OCI-LY3 (cell line): Measurements from ENCODE around the gene WDR83.
A peak's percentile ranks its signal among the peaks of the same experiment; 100 is the strongest.
"Not testable (repeated sequence)": the region's sequence is repeated elsewhere in the genome, so short reads cannot be mapped to it uniquely, and the experiment has no call there.

Experiments
- H2AFZ ChIP-seq: fragments of 200-600, 300-600 bp; shearing (Covaris generic); 2 replicates; pipeline ENCODE4 v1.6.0; 2014; ENCODE audit warnings: antibody characterized with exemption, low read depth, low read length
- H3K27ac ChIP-seq: fragments of 200-600, 300-600 bp; sonication (generic); 2 replicates; pipeline ENCODE4 v1.5.1; 2014; ENCODE audit warnings: mild to moderate bottlenecking, low read length, moderate library complexity, mixed read lengths
- H3K27me3 ChIP-seq: fragments of 200-600, 300-600 bp; sonication (generic); 2 replicates; pipeline ENCODE4 v1.6.1; 2014; ENCODE audit warnings: low read depth, low read length, mixed read lengths
- H3K36me3 ChIP-seq: fragments of 200-600, 300-600 bp; sonication (generic); replicated peaks from 2 replicates; pipeline ENCODE3; 2014; ENCODE audit warnings: low read depth, low read length, mixed read lengths
- H3K4me1 ChIP-seq: fragments of 300-600, 200-600 bp; sonication (generic); 2 replicates; pipeline ENCODE4 v1.6.1; 2014; ENCODE audit warnings: low read length, mixed read lengths
- H3K4me2 ChIP-seq: fragments of 200-600, 300-600 bp; sonication (generic); 2 replicates; pipeline ENCODE4 v1.6.1; 2014; ENCODE audit warnings: low read length, mixed read lengths
- H3K4me3 ChIP-seq: fragments of 300-600, 200-600 bp; sonication (generic); 2 replicates; pipeline ENCODE4 v1.5.1; 2014; ENCODE audit warnings: antibody characterized with exemption, mild to moderate bottlenecking, low read length, moderate library complexity
- H3K79me2 ChIP-seq: fragments of 300-600, 200-600 bp; shearing (Covaris generic); 2 replicates; pipeline ENCODE4 v1.6.1; 2014; ENCODE audit warnings: mild to moderate bottlenecking, low read length, mixed read lengths
- H3K9ac ChIP-seq: fragments of 300-600, 200-600 bp; shearing (Covaris generic); 2 replicates; pipeline ENCODE4 v1.6.0; 2014; ENCODE audit warnings: mild to moderate bottlenecking, low read length, moderate library complexity
- H3K9me3 ChIP-seq: fragments of 200-600, 300-600 bp; shearing (Covaris generic); 2 replicates; pipeline ENCODE4 v1.6.1; 2014; ENCODE audit warnings: low read length, mixed read lengths; ENCODE audit not compliant: insufficient read depth
- H4K20me1 ChIP-seq: fragments of 200-600, 300-600 bp; sonication (generic); 2 replicates; pipeline ENCODE4 v1.6.1; 2016; ENCODE audit warnings: low read length, mixed read lengths; ENCODE audit not compliant: insufficient read depth
- EZH2phosphoT487 ChIP-seq: fragments of 200-600 bp; shearing (Covaris generic); IDR thresholded peaks from 2 replicates; pipeline ENCODE4 v1.6.1; 2018; ENCODE audit warnings: antibody characterized with exemption, mixed run types, low read depth
- TF ChIP-seq, protein P1 (sequence below): fragments of 200-600, 300-600 bp; sonication (generic); IDR thresholded peaks from 2 replicates; pipeline ENCODE4 v1.5.1; 2014; ENCODE audit warnings: antibody characterized with exemption, low read length, low read depth

Gene WDR83

DNA sequence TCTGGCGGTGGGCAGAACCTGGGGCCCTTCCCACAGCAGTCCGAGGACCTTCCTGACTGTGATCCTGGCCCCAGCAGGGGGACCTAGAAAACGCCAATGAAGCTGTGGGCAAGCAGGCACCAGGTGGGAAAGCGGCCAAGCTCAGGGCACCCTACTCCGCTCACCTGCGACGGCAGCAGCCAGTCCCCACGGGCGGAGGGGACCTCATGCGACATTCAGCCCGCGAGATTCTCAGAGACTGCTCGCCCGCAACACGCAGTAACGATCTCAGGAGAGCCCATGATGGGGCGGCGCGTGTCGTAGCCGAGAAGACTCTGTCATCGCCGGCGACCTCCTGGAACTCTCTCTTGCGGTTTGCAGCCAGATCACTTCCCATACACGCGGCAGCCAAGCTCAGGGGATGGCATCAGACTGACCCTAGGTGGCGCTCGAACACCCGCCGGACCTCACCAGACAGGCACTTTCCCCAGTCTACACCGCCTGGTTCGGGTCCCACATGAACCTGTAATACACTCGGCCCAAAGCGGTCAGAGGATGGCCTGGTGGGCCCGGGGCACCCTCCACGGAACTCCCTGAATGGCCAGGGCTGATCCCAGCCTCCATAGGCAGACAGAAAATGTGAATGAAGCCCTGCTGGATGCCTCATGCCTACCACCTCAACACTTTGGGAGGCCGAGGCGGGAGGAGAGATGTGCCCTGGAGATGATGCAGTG, 26.6 kb upstream of the WDR83 start:
- no peak overlapping the region for H3K4me3 ChIP-seq
- TF ChIP-seq, protein P1, sequence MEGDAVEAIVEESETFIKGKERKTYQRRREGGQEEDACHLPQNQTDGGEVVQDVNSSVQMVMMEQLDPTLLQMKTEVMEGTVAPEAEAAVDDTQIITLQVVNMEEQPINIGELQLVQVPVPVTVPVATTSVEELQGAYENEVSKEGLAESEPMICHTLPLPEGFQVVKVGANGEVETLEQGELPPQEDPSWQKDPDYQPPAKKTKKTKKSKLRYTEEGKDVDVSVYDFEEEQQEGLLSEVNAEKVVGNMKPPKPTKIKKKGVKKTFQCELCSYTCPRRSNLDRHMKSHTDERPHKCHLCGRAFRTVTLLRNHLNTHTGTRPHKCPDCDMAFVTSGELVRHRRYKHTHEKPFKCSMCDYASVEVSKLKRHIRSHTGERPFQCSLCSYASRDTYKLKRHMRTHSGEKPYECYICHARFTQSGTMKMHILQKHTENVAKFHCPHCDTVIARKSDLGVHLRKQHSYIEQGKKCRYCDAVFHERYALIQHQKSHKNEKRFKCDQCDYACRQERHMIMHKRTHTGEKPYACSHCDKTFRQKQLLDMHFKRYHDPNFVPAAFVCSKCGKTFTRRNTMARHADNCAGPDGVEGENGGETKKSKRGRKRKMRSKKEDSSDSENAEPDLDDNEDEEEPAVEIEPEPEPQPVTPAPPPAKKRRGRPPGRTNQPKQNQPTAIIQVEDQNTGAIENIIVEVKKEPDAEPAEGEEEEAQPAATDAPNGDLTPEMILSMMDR: peak; percentile 49
- TF ChIP-seq EZH2phosphoT487: no peak
- H3K27me3 ChIP-seq: no peaks in the 10 kb centered on the region
- H4K20me1 ChIP-seq: no peaks in the 10 kb centered on the region
- H3K79me2 ChIP-seq: no peaks in the 10 kb centered on the region
- no peak overlapping the region for H3K4me2 ChIP-seq
- no peak overlapping the region for H3K9ac ChIP-seq
- no peaks in the 10 kb centered on the region for H3K9me3 ChIP-seq
- no peak overlapping the region for H2AFZ ChIP-seq
- no peak overlapping the region for H3K27ac ChIP-seq
- peaks cover 45% of the 10 kb centered on the region for H3K36me3 ChIP-seq
- no peaks in the 10 kb centered on the region for H3K4me1 ChIP-seq

GRCh38 chr19:12641456-12641855, 25.2 kb upstream of the WDR83 start:
- Histone ChIP-seq H3K9ac (no peak overlapping the region), H3K4me2 (no peak overlapping the region), H3K79me2 (no peaks in the 10 kb centered on the region), H2AFZ (no peak overlapping the region), H3K9me3 (no peaks in the 10 kb centered on the region), H3K36me3 (peaks cover 46% of the 10 kb centered on the region), H3K4me1 (no peaks in the 10 kb centered on the region), H4K20me1 (peaks cover 3% of the 10 kb centered on the region; the same call in 1 of the 2 replicates), H3K27ac (no peak overlapping the region), H3K4me3 (no peak overlapping the region), H3K27me3 (no peaks in the 10 kb centered on the region)
- TF ChIP-seq, protein P1: no peak
- no peak for TF ChIP-seq EZH2phosphoT487

- no peaks in the 10 kb centered on the region for H3K4me1 ChIP-seq
- H3K79me2 ChIP-seq: no peaks in the 10 kb centered on the region
- H3K27ac ChIP-seq: no peak overlapping the region
- no peak overlapping the region for H3K4me2 ChIP-seq
- peaks cover 13% of the 10 kb centered on the region; the same call in 1 of the 2 replicates for H4K20me1 ChIP-seq
- H3K36me3 ChIP-seq: peaks cover 49% of the 10 kb centered on the region
- H2AFZ ChIP-seq: no peak overlapping the region
- no peaks in the 10 kb centered on the region for H3K9me3 ChIP-seq
- TF ChIP-seq, protein P1: no peak
- TF ChIP-seq EZH2phosphoT487: no peak
- no peak overlapping the region for H3K9ac ChIP-seq
- H3K27me3 ChIP-seq: no peaks in the 10 kb centered on the region
- no peak overlapping the region for H3K4me3 ChIP-seq
Measured at GRCh38 chr19:12642506-12642905, 24.1 kb upstream of the WDR83 start.

- not testable (repeated sequence) for H3K4me2 ChIP-seq, H3K9me3 ChIP-seq, H3K27ac ChIP-seq, H3K4me3 ChIP-seq, H3K27me3 ChIP-seq, H3K9ac ChIP-seq, H3K4me1 ChIP-seq, H2AFZ ChIP-seq, H3K79me2 ChIP-seq
- Histone ChIP-seq H4K20me1 (peaks cover 13% of the 10 kb centered on the region; the same call in 1 of the 2 replicates), H3K36me3 (peaks cover 52% of the 10 kb centered on the region)
Measured at GRCh38 chr19:12643716-12644115, 22.9 kb upstream of the WDR83 start.
